Adrenal gland (tissue), 12 donors: ENCODE data around the gene NCKAP5. TPM values are rescaled to one million over a fixed set of nuclear protein-coding genes. Genes with fewer than 3 reads are reported as not detected.

Experiments
- DNase-seq, 7 donors: peaks; one replicate each; pipeline ENCODE4 v3.0.0-alpha.2; 2019 to 2020
- H3K27ac ChIP-seq, 5 donors: fragments of 200-600 bp; sonication (generic) in 4 of 5; 1 replicate in 3 of 5; 2 replicates in 2 of 5; pipeline versions ENCODE4 v1.5.1 to v1.8.0; 2016 to 2020; ENCODE audit warnings: mild to moderate bottlenecking in 1 of 5
- H3K27me3 ChIP-seq: fragments of 200-600 bp; 2 replicates; pipeline ENCODE4 v1.8.0; 2021
- H3K36me3 ChIP-seq, 2 donors: fragments of 200-600 bp; replicated peaks in 1 of 2; 1 replicate in 1 of 2; 2 replicates in 1 of 2; pipeline versions ENCODE4 v1.5.1 to v1.8.0; 2018 to 2022
- H3K4me1 ChIP-seq, 2 donors: fragments of 200-600 bp; replicated peaks in 1 of 2; 1 replicate in 1 of 2; 2 replicates in 1 of 2; pipeline versions ENCODE4 v1.5.1 to v1.8.0; 2018 to 2021
- H3K4me3 ChIP-seq, 4 donors: fragments of 200-600 bp; sonication (generic) in 3 of 4; one replicate each; pipeline ENCODE4 v1.5.1; 2016 to 2018
- H3K9me3 ChIP-seq, 3 donors: fragments of 200-600 bp; sonication (generic) in 1 of 3; replicated peaks in 1 of 3; 1 replicate in 2 of 3; 2 replicates in 1 of 3; pipeline versions ENCODE4 v1.5.1 to v1.8.0; 2016 to 2021
- CTCF ChIP-seq, 6 experiments: fragments of 450-650 bp in 4 of 6; fragments of 200-600 bp in 2 of 6; sonication (generic) in 1 of 6; IDR thresholded peaks; 1 replicate in 5 of 6; 2 replicates in 1 of 6; pipeline versions ENCODE4 v1.5.1 to v1.8.0; 2016 to 2021; ENCODE audit warnings: antibody characterized with exemption in 6 of 6, mild to moderate bottlenecking in 2 of 6, moderate library complexity in 1 of 6
- POLR2A ChIP-seq, 2 donors: fragments of 450-650 bp; IDR thresholded peaks; one replicate each; pipeline ENCODE4 v1.6.1; 2017; ENCODE audit warnings: antibody characterized with exemption in 2 of 2, mild to moderate bottlenecking in 2 of 2, moderate library complexity in 1 of 2
- WGBS, 4 donors: extraction: QIAGEN DNeasy Blood & Tissue Kit in 2 of 4; methylation state at CpG; one replicate each; pipeline versions ENCODE4 v1.1.5 to v1.1.7; 2013 to 2017; 5-methylcytosine and 5-hydroxymethylcytosine counted together
- intact Hi-C, 2 donors: fragments of 100-400 bp; cut with DNase I; formaldehyde crosslinking; loops; one replicate each; pipeline versions ENCODE4 v1.14.1 to v1.15.0; 2022 to 2023
- polyA plus RNA-seq, 3 donors: library from polyadenylated mRNA; stranded (reverse); fragments of 200-250 nt in 2 of 3; fragments of 350-450 nt in 1 of 3; fragmentation: Illumina TruSeq in 1 of 3; extraction: RNeasy Lipid Tissue Mini Kit (QIAGEN cat#74804) in 1 of 3; gene quantifications; one replicate each; pipeline ENCODE4 v1.2.3, GENCODE V29; 2013 to 2014
- total RNA-seq, 9 donors: library from RNA; depleted of rRNA in 4 of 9; stranded (reverse); fragments of >200 nt in 4 of 9; fragments of 120-200 nt in 1 of 9; fragmentation: NEBNext Ultra II Directional in 1 of 9; extraction: Animal tissue kit (Norgen Biotek cat#: 25700) in 1 of 9; gene quantifications; one replicate each; pipeline versions ENCODE4 v1.1.0 to v1.2.4, GENCODE V29; 2013 to 2023
- donor health status: healthy with polysubstance abuse.
- donor health status: Bipolar disorder and iron deficiency.
- donor health status: DM: yes; HTN: yes; CAD: no.
- donor health status: DM: no; HTN: no; CAD: no.
- donor health status: DM: no; HTN: no; CAD: no.
- donor health status: DM: yes; HTN: yes; CAD: no.

NCKAP5 gene
- total and polyA plus RNA-seq, 12 donors: 0.06 to 3.1 (median 1.1) TPM

DNA sequence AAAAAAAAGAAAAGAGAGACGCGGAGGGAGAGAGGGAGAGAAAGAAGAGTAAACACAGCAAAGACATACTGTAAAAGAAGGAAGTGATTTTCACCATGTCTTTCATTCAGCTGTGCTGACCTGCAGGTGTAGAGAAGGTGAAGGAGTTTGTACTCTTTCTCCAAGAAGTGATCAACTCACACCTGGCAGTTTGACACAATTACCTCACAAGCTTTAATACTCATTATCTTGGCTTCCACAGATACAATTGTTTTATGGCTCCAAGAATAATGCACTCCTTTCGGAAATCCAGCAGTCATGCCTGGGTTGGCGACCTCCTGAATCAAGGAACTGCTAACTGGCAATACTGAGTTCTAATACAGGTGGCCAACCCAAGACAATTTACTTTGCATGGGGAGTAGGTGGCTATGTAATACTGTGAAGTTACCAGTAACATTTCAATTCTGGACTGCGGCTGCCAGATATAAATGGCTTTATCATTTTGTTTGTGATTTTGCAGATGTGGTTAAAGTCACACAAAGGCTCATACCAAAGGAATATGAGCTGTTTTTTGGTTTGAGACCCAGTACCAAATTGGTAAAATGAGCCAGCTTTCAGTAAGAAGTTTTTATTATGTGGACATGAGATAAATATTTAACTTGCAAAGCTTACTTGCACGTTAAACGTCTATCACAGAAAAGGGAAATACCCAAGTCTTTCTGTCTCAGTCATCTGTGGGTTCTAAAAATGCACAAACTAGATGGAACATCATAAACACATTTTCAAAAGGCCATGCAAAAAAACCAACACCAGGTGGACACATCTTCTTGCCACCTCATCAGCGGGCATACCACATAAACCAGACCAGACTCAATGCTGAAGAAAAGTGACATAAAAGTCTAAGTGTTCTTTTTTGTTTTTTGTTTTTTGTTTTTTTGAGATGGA, 69.3 kb downstream of the NCKAP5 start:
- DNase-seq: no peak
- no peaks in the 10 kb centered on the region for H3K9me3 ChIP-seq
- no peaks in the 10 kb centered on the region for H3K36me3 ChIP-seq
- no peak overlapping the region for H3K27ac ChIP-seq
- H3K4me3 ChIP-seq: no peak overlapping the region
- H3K27me3 ChIP-seq: no peaks in the 10 kb centered on the region
- TF ChIP-seq POLR2A (IDR thresholded peaks at IDR 0.05): no peak
- intact Hi-C loops: no loop called here
- WGBS, 4 donors: 82 to 92% (median 87%) methylated on average over 8 of the region's 8 CpGs
- no peaks in the 10 kb centered on the region for H3K4me1 ChIP-seq

DNA sequence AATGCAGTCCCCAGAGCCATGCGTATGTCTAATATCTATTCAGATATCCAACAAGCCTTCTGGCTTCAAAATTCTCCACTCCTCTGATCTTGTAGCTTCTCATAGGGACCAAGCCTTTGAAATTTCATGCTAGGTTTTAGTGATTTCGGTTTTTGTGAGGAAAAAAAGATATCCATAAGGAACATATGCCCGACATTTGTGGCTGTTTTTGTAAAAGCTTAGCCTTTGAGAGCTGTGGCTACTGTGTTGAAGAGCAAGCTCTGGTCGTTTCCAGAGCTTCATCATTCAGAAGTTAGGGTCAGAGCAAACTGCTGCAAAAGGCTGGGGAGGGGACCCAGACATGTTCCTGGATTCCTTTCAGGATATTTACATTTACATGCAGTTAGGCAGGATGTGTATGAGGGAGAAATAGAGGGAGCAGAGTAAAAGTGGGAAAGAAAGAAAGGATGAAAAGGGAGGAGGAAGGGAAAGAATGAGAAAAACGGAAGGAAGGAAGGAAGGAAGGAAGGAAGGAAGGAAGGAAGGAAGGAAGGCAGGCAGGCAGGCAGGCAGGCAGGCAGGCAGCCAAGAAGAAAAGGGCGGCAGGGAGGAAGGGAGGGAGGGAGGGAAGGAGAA, 70.2 kb downstream of the NCKAP5 start:
- intact Hi-C loops: no loop called here
- no peak for DNase-seq
- no peaks in the 10 kb centered on the region for H3K27me3 ChIP-seq
- H3K4me1 ChIP-seq: no peaks in the 10 kb centered on the region
- 64 to 67% (median 65%) methylated on average over 6 of the region's 6 CpGs for WGBS, 4 donors
- TF ChIP-seq CTCF (IDR thresholded peaks at IDR 0.05) (no peak), POLR2A (IDR thresholded peaks at IDR 0.05) (no peak)
- H3K27ac ChIP-seq: no peak overlapping the region
- H3K36me3 ChIP-seq: no peaks in the 10 kb centered on the region
- no peaks in the 10 kb centered on the region for H3K9me3 ChIP-seq
- no peak overlapping the region for H3K4me3 ChIP-seq

GRCh38 chr2:133497270-133497893, 70.9 kb downstream of the NCKAP5 start:
- Histone ChIP-seq H3K4me1 (no peaks in the 10 kb centered on the region), H3K4me3 (no peak overlapping the region), H3K36me3 (no peaks in the 10 kb centered on the region), H3K27me3 (no peaks in the 10 kb centered on the region), H3K9me3 (no peaks in the 10 kb centered on the region), H3K27ac (no peak overlapping the region)
- 57 to 70% (median 60%) methylated on average over 3 of the region's 3 CpGs for WGBS, 4 donors
- no peak for TF ChIP-seq POLR2A (IDR thresholded peaks at IDR 0.05)
- TF ChIP-seq CTCF (IDR thresholded peaks at IDR 0.05): no peak
- intact Hi-C loops: no loop called here
- DNase-seq: no peak

DNA sequence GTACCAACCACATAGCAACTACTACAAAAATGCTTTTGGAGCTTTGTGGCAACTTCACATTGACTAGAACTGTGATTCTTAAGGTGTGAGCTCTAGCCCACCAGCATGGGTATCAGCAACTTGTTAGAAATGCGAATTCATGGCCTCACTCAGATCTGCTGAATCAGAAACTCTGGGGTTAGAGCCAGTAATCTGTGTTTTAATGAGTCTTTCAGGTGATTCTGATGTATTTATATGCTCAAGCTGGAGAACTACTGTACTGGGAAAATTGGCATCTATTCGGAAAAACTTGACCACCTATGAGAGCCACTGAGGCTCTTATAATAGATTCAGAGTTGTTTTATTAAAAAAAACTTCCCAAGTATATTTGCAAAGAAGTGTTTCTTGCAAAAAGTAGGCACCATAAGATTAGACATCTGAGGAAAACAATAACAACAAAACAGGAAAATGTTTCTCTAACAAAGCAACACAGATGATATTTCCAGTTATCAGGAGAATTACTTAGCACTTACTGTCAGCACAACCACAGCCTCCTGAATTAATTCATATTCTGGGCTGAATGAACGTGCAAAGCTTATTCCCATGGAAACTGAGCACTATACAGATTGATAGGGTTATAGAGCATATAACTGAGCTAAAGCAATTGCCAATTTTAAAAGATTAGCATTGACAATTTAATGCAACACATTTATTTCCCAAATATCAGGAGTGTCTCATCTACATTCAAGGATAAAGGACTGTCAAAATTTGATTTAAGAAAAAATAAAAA, 71.6 kb downstream of the NCKAP5 start:
- DNase-seq: no peak
- intact Hi-C loops: no loop called here
- no peak overlapping the region for H3K27ac ChIP-seq
- WGBS, 4 donors: 61 to 72% (median 67%) methylated on average over 3 of the region's 3 CpGs
- no peaks in the 10 kb centered on the region for H3K4me1 ChIP-seq
- H3K4me3 ChIP-seq: no peak overlapping the region
- no peaks in the 10 kb centered on the region for H3K36me3 ChIP-seq
- H3K27me3 ChIP-seq: no peaks in the 10 kb centered on the region
- TF ChIP-seq CTCF (IDR thresholded peaks at IDR 0.05) (no peak), POLR2A (IDR thresholded peaks at IDR 0.05) (no peak)
- no peaks in the 10 kb centered on the region for H3K9me3 ChIP-seq
